SK-N-SH treated with all-trans-retinoic acid at 6 μM for 48 hours (cell line): ENCODE measurements around the gene NTS.

ENCODE experiments used
- ATAC-seq: fragments of 200-7000 bp; cut with Tn5 transposase; 3 replicates; pipeline ENCODE4 v1.9.1; 2020; ENCODE audit warnings: mild to moderate bottlenecking, moderate library complexity
- ARNTL ChIP-seq: fragments of 450-650 bp; formaldehyde crosslinking; IDR thresholded peaks from 2 replicates; pipeline ENCODE4 v1.5.0; 2020; ENCODE audit warnings: low read depth, mild to moderate bottlenecking, moderate library complexity, borderline replicate concordance
- CREB5 ChIP-seq: fragments of 250-450 bp; sonication (Bioruptor Pico); IDR thresholded peaks from 2 replicates; pipeline ENCODE4 v1.5.1; 2020; ENCODE audit warnings: low read depth, mild to moderate bottlenecking, moderate library complexity
- CSDC2 ChIP-seq: fragments of 250-450 bp; sonication (Bioruptor Pico); IDR thresholded peaks from 2 replicates; pipeline ENCODE4 v1.5.0; 2020; ENCODE audit warnings: mild to moderate bottlenecking, moderate library complexity
- ESRRG ChIP-seq: fragments of 250-450 bp; sonication (Bioruptor Pico); IDR thresholded peaks from 2 replicates; pipeline ENCODE4 v1.6.1; 2021; ENCODE audit warnings: mild to moderate bottlenecking
- GLIS3 ChIP-seq: fragments of 250-450 bp; sonication (Bioruptor Pico); IDR thresholded peaks from 2 replicates; pipeline ENCODE4 v1.5.0; 2020; ENCODE audit warnings: mild to moderate bottlenecking, moderate library complexity
- ISL1 ChIP-seq: fragments of 250-450 bp; sonication (Bioruptor Pico); IDR thresholded peaks from 2 replicates; pipeline ENCODE4 v2.1.2; 2022; ENCODE audit warnings: mild to moderate bottlenecking, moderate library complexity
- OSR1 ChIP-seq: fragments of 250-450 bp; sonication (Bioruptor Pico); IDR thresholded peaks from 2 replicates; pipeline ENCODE4 v1.8.0; 2022; ENCODE audit warnings: moderate library complexity, mild to moderate bottlenecking, inconsistent platforms
- PATZ1 ChIP-seq: fragments of 250-450 bp; sonication (Bioruptor Pico); IDR thresholded peaks from 2 replicates; pipeline ENCODE4 v1.8.0; 2020; ENCODE audit warnings: mild to moderate bottlenecking, moderate library complexity, borderline replicate concordance
- POU6F1 ChIP-seq: fragments of 250-450 bp; sonication (Bioruptor Pico); IDR thresholded peaks from 2 replicates; pipeline ENCODE4 v1.8.0; 2021; ENCODE audit warnings: low read depth, mild to moderate bottlenecking, moderate library complexity, borderline replicate concordance
- PPARA ChIP-seq: fragments of 250-450 bp; sonication (Bioruptor Pico); IDR thresholded peaks from 2 replicates; pipeline ENCODE4 v1.5.0; 2020; ENCODE audit warnings: mild to moderate bottlenecking, borderline replicate concordance
- RARB ChIP-seq: fragments of 250-450 bp; sonication (Bioruptor Pico); IDR thresholded peaks from 2 replicates; pipeline ENCODE4 v1.8.0; 2021; ENCODE audit warnings: mild to moderate bottlenecking, moderate library complexity
- SNAI2 ChIP-seq: fragments of 250-450 bp; sonication (Bioruptor Pico); IDR thresholded peaks from 2 replicates; pipeline ENCODE4 v1.5.0; 2020; ENCODE audit warnings: mild to moderate bottlenecking, moderate library complexity
- TCF4 ChIP-seq: fragments of 250-450 bp; sonication (Bioruptor Pico); IDR thresholded peaks from 2 replicates; pipeline ENCODE4 v1.8.0; 2021; ENCODE audit warnings: mild to moderate bottlenecking, moderate library complexity, borderline replicate concordance
- TSHZ2 ChIP-seq: fragments of 250-450 bp; sonication (Bioruptor Pico); IDR thresholded peaks from 2 replicates; pipeline ENCODE4 v1.5.0; 2020; ENCODE audit warnings: mild to moderate bottlenecking, moderate library complexity
- ZC3H10 ChIP-seq: fragments of 250-450 bp; sonication (Bioruptor Pico); IDR thresholded peaks from 2 replicates; pipeline ENCODE4 v1.5.1; 2021; ENCODE audit warnings: mild to moderate bottlenecking, moderate library complexity
- ZFP3 ChIP-seq: fragments of 250-450 bp; sonication (Bioruptor Pico); IDR thresholded peaks from 2 replicates; pipeline ENCODE4 v1.5.0; 2020; ENCODE audit warnings: mild to moderate bottlenecking, moderate library complexity
- ZFP30 ChIP-seq: fragments of 450-650 bp; formaldehyde crosslinking; IDR thresholded peaks from 2 replicates; pipeline ENCODE4 v1.5.0; 2022; ENCODE audit warnings: mild to moderate bottlenecking, moderate library complexity
- ZNF565 ChIP-seq: fragments of 450-650 bp; formaldehyde crosslinking; conservative IDR thresholded peaks from 2 replicates; pipeline ENCODE4 v1.5.0; 2020; ENCODE audit warnings: low read depth, mild to moderate bottlenecking, moderate library complexity
- ZNF70 ChIP-seq: fragments of 450-650 bp; formaldehyde crosslinking; IDR thresholded peaks from 2 replicates; pipeline ENCODE4 v1.5.0; 2020; ENCODE audit warnings: mild to moderate bottlenecking, moderate library complexity
- ZNF8 ChIP-seq: fragments of 450-650 bp; formaldehyde crosslinking; IDR thresholded peaks from 2 replicates; pipeline ENCODE4 v1.5.0; 2020; ENCODE audit warnings: mild to moderate bottlenecking, moderate library complexity

NTS gene

GRCh38 chr12:85836197-85837090 is 37.7 kb upstream of the NTS start, which contains the start of gene RASSF9 (continued):
- TF ChIP-seq POU6F1 (CRISPR knock-in tag) (no peak), ISL1 (CRISPR knock-in tag) (no peak), ZC3H10 (CRISPR knock-in tag) (no peak)

- no peak for TF ChIP-seq CSDC2
- no peak for TF ChIP-seq POU6F1 (CRISPR knock-in tag)
- no peak for TF ChIP-seq GLIS3 (CRISPR knock-in tag)
- no peak for TF ChIP-seq ARNTL (CRISPR knock-in tag)
- no peak for TF ChIP-seq ESRRG (CRISPR knock-in tag)
- no peak for TF ChIP-seq CREB5 (CRISPR knock-in tag)
- TF ChIP-seq ZNF565 (CRISPR knock-in tag), result no peak
- TF ChIP-seq ZC3H10 (CRISPR knock-in tag), result no peak
- TF ChIP-seq OSR1, result no peak
- no peak for ATAC-seq
These were observed 30.3 kb upstream of the NTS start for GRCh38 chr12:85843606-85844310.

GRCh38 chr12:85849344-85849743 is 24.8 kb upstream of the NTS start:
- ATAC-seq, result no peak
- TF ChIP-seq RARB (CRISPR knock-in tag), result no peak
- no peak for TF ChIP-seq ZNF565 (CRISPR knock-in tag)
- no peak for TF ChIP-seq ZNF70 (CRISPR knock-in tag)
- TF ChIP-seq, all 23 proteins: peak for 0

- TF ChIP-seq TSHZ2 (no peak), ZC3H10 (CRISPR knock-in tag) (no peak)
- no peak for ATAC-seq
These were observed 18.8 kb upstream of the NTS start for GRCh38 chr12:85855305-85855704.

GRCh38 chr12:85856966-85857365 is 17.1 kb upstream of the NTS start:
- no peak for ATAC-seq
- TF ChIP-seq PATZ1 (no peak), POU6F1 (CRISPR knock-in tag) (no peak), ZFP30 (CRISPR knock-in tag) (no peak), ARNTL (CRISPR knock-in tag) (no peak), ZNF8 (no peak), ISL1 (CRISPR knock-in tag) (no peak), ZFP3 (no peak), PPARA (CRISPR knock-in tag) (no peak), SNAI2 (CRISPR knock-in tag) (no peak), TCF4 (no peak), ZNF70 (CRISPR knock-in tag) (no peak), RARB (CRISPR knock-in tag) (no peak), ZC3H10 (CRISPR knock-in tag) (no peak), CSDC2 (no peak)
